GM19463 (cell line): Measurements from ENCODE around the gene AK4.

Experiments
- ATAC-seq: cut with Tn5 transposase; IDR thresholded peaks from one replicate; pipeline ENCODE4 v1.9.1; 2021; ENCODE audit warnings: mild to moderate bottlenecking, moderate library complexity; ENCODE audit not compliant: unreplicated experiment

AK4 gene

GRCh38 chr1:65175171-65176055 is 27.4 kb downstream of the AK4 start:
- no peak for ATAC-seq

GRCh38 chr1:65176056-65176450 is 28.1 kb downstream of the AK4 start:
- no peak for ATAC-seq

GRCh38 chr1:65176591-65176990 is 28.6 kb downstream of the AK4 start:
- ATAC-seq: no peak

- ATAC-seq: no peak
These were observed 29.5 kb downstream of the AK4 start for GRCh38 chr1:65177457-65177856.

- no peak for ATAC-seq
These were observed 30.2 kb downstream of the AK4 start for GRCh38 chr1:65178235-65178634.

GRCh38 chr1:65179148-65179547 is 31.1 kb downstream of the AK4 start:
- no peak for ATAC-seq

- no peak for ATAC-seq
These were observed 33.0 kb downstream of the AK4 start for GRCh38 chr1:65180977-65181376.

- ATAC-seq: no peak
These were observed 34.8 kb downstream of the AK4 start for GRCh38 chr1:65182658-65183268.

GRCh38 chr1:65189576-65190115 is 41.6 kb downstream of the AK4 start:
- ATAC-seq: no peak

GRCh38 chr1:65190229-65190628 is 42.2 kb downstream of the AK4 start:
- ATAC-seq: no peak

GRCh38 chr1:65193129-65193695 is 45.2 kb downstream of the AK4 start:
- no peak for ATAC-seq

GRCh38 chr1:65195495-65196417 is 47.8 kb downstream of the AK4 start:
- ATAC-seq: no peak

- ATAC-seq: no peak
These were observed 48.9 kb downstream of the AK4 start for GRCh38 chr1:65196926-65197325.

GRCh38 chr1:65197636-65198035 is 49.6 kb downstream of the AK4 start:
- no peak for ATAC-seq

- ATAC-seq: no peak
These were observed 50.1 kb downstream of the AK4 start for GRCh38 chr1:65198096-65198495.

- no peak for ATAC-seq
These were observed 52.4 kb downstream of the AK4 start for GRCh38 chr1:65200411-65200810.

GRCh38 chr1:65206836-65207235 is 58.8 kb downstream of the AK4 start:
- no peak for ATAC-seq

GRCh38 chr1:65207317-65207716 is 59.3 kb downstream of the AK4 start:
- no peak for ATAC-seq

GRCh38 chr1:65208563-65208973 is 60.6 kb downstream of the AK4 start:
- no peak for ATAC-seq

GRCh38 chr1:65209005-65209885 is 61.2 kb downstream of the AK4 start:
- ATAC-seq: no peak
